Activated T-cell treated with anti-CD3 and anti-CD28 coated beads, Interleukin-2, amount 50 U/mL, for 72 hours (primary cell): Measurements from ENCODE around the gene ITSN2. TPM values are rescaled to one million over a fixed set of nuclear protein-coding genes. Genes with fewer than 3 reads are reported as not detected.

Experiments used
- ATAC-seq, 2 donors: fragments of 150-1000 bp; cut with Tn5 transposase; replicated peaks in 1 of 2; 2 replicates each; pipeline ENCODE4 v1.10.0; 2021; ENCODE audit warnings: moderate library complexity in 2 of 2, mild to moderate bottlenecking in 1 of 2
- DNase-seq, 2 donors: peaks; one replicate each; pipeline ENCODE4 v3.0.0; 2021 to 2022; ENCODE audit warnings: mixed read lengths in 1 of 2
- H3K27ac Mint-ChIP-seq: one replicate; pipeline ENCODE4 v1.8.0; 2022; ENCODE audit warnings: mild to moderate bottlenecking, moderate library complexity, mixed read lengths
- H3K27me3 Mint-ChIP-seq: one replicate; pipeline ENCODE4 v1.8.0; 2022; ENCODE audit warnings: low read depth, mixed read lengths
- H3K36me3 Mint-ChIP-seq, 2 donors: one replicate each; pipeline ENCODE4 v1.8.0; 2022; ENCODE audit warnings: mixed read lengths in 2 of 2, mild to moderate bottlenecking in 1 of 2; ENCODE audit not compliant: insufficient read depth in 2 of 2
- H3K4me1 Mint-ChIP-seq: one replicate; pipeline ENCODE4 v1.8.0; 2022; ENCODE audit warnings: low read depth, mixed read lengths
- H3K4me3 Mint-ChIP-seq, 2 donors: one replicate each; pipeline ENCODE4 v1.8.0; 2022; ENCODE audit warnings: mild to moderate bottlenecking in 2 of 2, mixed read lengths in 2 of 2, moderate library complexity in 2 of 2
- H3K9me3 Mint-ChIP-seq, 2 donors: one replicate each; pipeline ENCODE4 v1.8.0; 2022; ENCODE audit warnings: mixed read lengths in 2 of 2
- total RNA-seq, 2 donors: library from RNA; stranded (reverse); gene quantifications; one replicate each; pipeline ENCODE4 v1.2.3, GENCODE V29; 2022

ITSN2 gene
- total RNA-seq, 2 donors from 2014 or later: 63.4 to 72.4 TPM

- ATAC-seq (no peak), DNase-seq (no peak)
- Mint-ChIP-seq H3K4me1 (no peaks in the 10 kb centered on the region), H3K9me3 (peaks cover 0 to 7% of the 10 kb centered on the region in 2 donors), H3K27me3 (peaks cover 5% of the 10 kb centered on the region), H3K36me3 (peaks cover 0 to 3% of the 10 kb centered on the region in 2 donors), H3K27ac (no peak overlapping the region), H3K4me3 (no peak overlapping the region)
Observed at GRCh38 chr2:24189551-24189950, 170.8 kb downstream of the ITSN2 start.

- Mint-ChIP-seq H3K27me3 (peaks cover 5% of the 10 kb centered on the region), H3K36me3 (peaks cover 0 to 3% of the 10 kb centered on the region in 2 donors), H3K4me1 (no peaks in the 10 kb centered on the region), H3K27ac (no peak overlapping the region), H3K4me3 (no peak overlapping the region), H3K9me3 (peaks cover 0 to 7% of the 10 kb centered on the region in 2 donors)
- no peak for ATAC-seq
- no peak for DNase-seq
Observed at GRCh38 chr2:24183366-24184069, 176.8 kb downstream of the ITSN2 start.

- DNase-seq (no peak), ATAC-seq (no peak)
- Mint-ChIP-seq H3K27ac (no peak overlapping the region), H3K9me3 (peaks cover 0 to 3% of the 10 kb centered on the region in 2 donors), H3K27me3 (peaks cover 5% of the 10 kb centered on the region), H3K4me1 (no peaks in the 10 kb centered on the region), H3K4me3 (no peak overlapping the region), H3K36me3 (no peaks in the 10 kb centered on the region)
Observed at GRCh38 chr2:24182507-24182906, 177.8 kb downstream of the ITSN2 start.

- no peaks in the 10 kb centered on the region for H3K4me1 Mint-ChIP-seq
- H3K9me3 Mint-ChIP-seq: no peaks in the 10 kb centered on the region
- H3K27ac Mint-ChIP-seq: no peak overlapping the region
- no peak overlapping the region for H3K4me3 Mint-ChIP-seq
- no peak for ATAC-seq
- DNase-seq: no peak
- no peaks in the 10 kb centered on the region for H3K27me3 Mint-ChIP-seq
- H3K36me3 Mint-ChIP-seq: no peaks in the 10 kb centered on the region
Observed at GRCh38 chr2:24181849-24182248, 178.5 kb downstream of the ITSN2 start.

- ATAC-seq: no peak
- Mint-ChIP-seq H3K4me1 (no peaks in the 10 kb centered on the region), H3K27ac (no peak overlapping the region), H3K27me3 (no peaks in the 10 kb centered on the region), H3K4me3 (no peak overlapping the region), H3K36me3 (no peaks in the 10 kb centered on the region), H3K9me3 (no peaks in the 10 kb centered on the region)
- DNase-seq: no peak
Observed at GRCh38 chr2:24179683-24180082, 180.7 kb downstream of the ITSN2 start.

- no peak for ATAC-seq
- no peak for DNase-seq
- H3K27me3 Mint-ChIP-seq: no peaks in the 10 kb centered on the region
- no peak overlapping the region for H3K27ac Mint-ChIP-seq
- H3K9me3 Mint-ChIP-seq: no peaks in the 10 kb centered on the region
- peaks cover 0 to 1% of the 10 kb centered on the region in 2 donors for H3K36me3 Mint-ChIP-seq
- H3K4me1 Mint-ChIP-seq: no peaks in the 10 kb centered on the region
- no peak overlapping the region for H3K4me3 Mint-ChIP-seq
Observed at GRCh38 chr2:24176326-24176725, 184.0 kb downstream of the ITSN2 start.

- Mint-ChIP-seq H3K9me3 (no peaks in the 10 kb centered on the region), H3K27me3 (no peaks in the 10 kb centered on the region), H3K36me3 (peaks cover 0 to 1% of the 10 kb centered on the region in 2 donors), H3K4me3 (no peak overlapping the region), H3K27ac (no peak overlapping the region), H3K4me1 (no peaks in the 10 kb centered on the region)
- DNase-seq (no peak), ATAC-seq (no peak)
Observed at GRCh38 chr2:24175631-24176187, 184.6 kb downstream of the ITSN2 start.

- Mint-ChIP-seq H3K9me3 (no peaks in the 10 kb centered on the region), H3K36me3 (peaks cover 0 to 1% of the 10 kb centered on the region in 2 donors), H3K4me3 (no peak within 1 kb of the TSS), H3K27ac (no peak within 1 kb of the TSS), H3K4me1 (no peaks in the 10 kb centered on the region), H3K27me3 (no peaks in the 10 kb centered on the region)
- ATAC-seq: no peak
- no peak for DNase-seq
Observed at GRCh38 chr2:24174851-24175277, 185.5 kb downstream of the ITSN2 start, which contains the start of gene FAM228A. Gene FAM228A (plus strand): TSS chr2:24175053. CDS start chr2:24175481, 428 bp downstream.

GRCh38 chr2:24169023-24169422 lies 191.3 kb downstream of the ITSN2 start:
- no peak for ATAC-seq
- no peaks in the 10 kb centered on the region for H3K9me3 Mint-ChIP-seq
- H3K4me3 Mint-ChIP-seq: no peak overlapping the region
- no peaks in the 10 kb centered on the region for H3K27me3 Mint-ChIP-seq
- peaks cover 0 to 1% of the 10 kb centered on the region in 2 donors for H3K36me3 Mint-ChIP-seq
- DNase-seq: no peak
- H3K27ac Mint-ChIP-seq: no peak overlapping the region
- no peaks in the 10 kb centered on the region for H3K4me1 Mint-ChIP-seq

- peak; percentile 64 to 67 for DNase-seq
- no peak overlapping the region for H3K27ac Mint-ChIP-seq
- peaks cover 0 to 2% of the 10 kb centered on the region in 2 donors for H3K9me3 Mint-ChIP-seq
- no peaks in the 10 kb centered on the region for H3K36me3 Mint-ChIP-seq
- peak; percentile 77 to 86 for ATAC-seq
- H3K27me3 Mint-ChIP-seq: no peaks in the 10 kb centered on the region
- no peak overlapping the region for H3K4me3 Mint-ChIP-seq
- H3K4me1 Mint-ChIP-seq: no peaks in the 10 kb centered on the region
Observed at GRCh38 chr2:24164416-24164973, 195.8 kb downstream of the ITSN2 start.

- no peaks in the 10 kb centered on the region for H3K27me3 Mint-ChIP-seq
- no peaks in the 10 kb centered on the region for H3K36me3 Mint-ChIP-seq
- ATAC-seq: no peak
- DNase-seq: no peak
- H3K4me1 Mint-ChIP-seq: no peaks in the 10 kb centered on the region
- H3K9me3 Mint-ChIP-seq: peaks cover 0 to 2% of the 10 kb centered on the region in 2 donors
- no peak overlapping the region for H3K27ac Mint-ChIP-seq
- no peak overlapping the region for H3K4me3 Mint-ChIP-seq
Observed at GRCh38 chr2:24163601-24164000, 196.7 kb downstream of the ITSN2 start.

- peaks cover 0 to 2% of the 10 kb centered on the region in 2 donors for H3K9me3 Mint-ChIP-seq
- ATAC-seq (no peak), DNase-seq (no peak)
- no peaks in the 10 kb centered on the region for H3K36me3 Mint-ChIP-seq
- no peak overlapping the region for H3K4me3 Mint-ChIP-seq
- no peak overlapping the region for H3K27ac Mint-ChIP-seq
- H3K27me3 Mint-ChIP-seq: no peaks in the 10 kb centered on the region
- no peaks in the 10 kb centered on the region for H3K4me1 Mint-ChIP-seq
Observed at GRCh38 chr2:24163186-24163585, 197.2 kb downstream of the ITSN2 start.

GRCh38 chr2:24162494-24162893 lies 197.8 kb downstream of the ITSN2 start:
- H3K27me3 Mint-ChIP-seq: no peaks in the 10 kb centered on the region
- no peaks in the 10 kb centered on the region for H3K36me3 Mint-ChIP-seq
- no peak for ATAC-seq

More at GRCh38 chr2:24162494-24162893, 197.8 kb downstream of the ITSN2 start:
- peaks cover 0 to 2% of the 10 kb centered on the region in 2 donors for H3K9me3 Mint-ChIP-seq
- H3K4me1 Mint-ChIP-seq: no peaks in the 10 kb centered on the region
- H3K27ac Mint-ChIP-seq: no peak overlapping the region
- DNase-seq: no peak
- no peak overlapping the region for H3K4me3 Mint-ChIP-seq
